ENCODE data around the gene SPATA13. TPM values are rescaled to one million over a fixed set of nuclear protein-coding genes. Genes with fewer than 3 reads are reported as not detected.

The SPATA13 gene
- total RNA-seq, 1 experiment from 2014 or later = 43.0 TPM

GRCh38 chr13:24142453-24142852 is 18.1 kb upstream of the SPATA13 start:
- ATAC-seq (no peak), DNase-seq (no peak)
- no peaks in the 10 kb centered on the region for H4K20me1 ChIP-seq (ENCODE audit: low read length)
- H2AFZ ChIP-seq (ENCODE audit: low read length) = no peak overlapping the region
- H3K9me2 ChIP-seq (replicated peaks; ENCODE audit: low read length) = no peaks in the 10 kb centered on the region
- H3K27me3 ChIP-seq (ENCODE audit: low read length) = no peaks in the 10 kb centered on the region
- TF ChIP-seq, protein P1, sequence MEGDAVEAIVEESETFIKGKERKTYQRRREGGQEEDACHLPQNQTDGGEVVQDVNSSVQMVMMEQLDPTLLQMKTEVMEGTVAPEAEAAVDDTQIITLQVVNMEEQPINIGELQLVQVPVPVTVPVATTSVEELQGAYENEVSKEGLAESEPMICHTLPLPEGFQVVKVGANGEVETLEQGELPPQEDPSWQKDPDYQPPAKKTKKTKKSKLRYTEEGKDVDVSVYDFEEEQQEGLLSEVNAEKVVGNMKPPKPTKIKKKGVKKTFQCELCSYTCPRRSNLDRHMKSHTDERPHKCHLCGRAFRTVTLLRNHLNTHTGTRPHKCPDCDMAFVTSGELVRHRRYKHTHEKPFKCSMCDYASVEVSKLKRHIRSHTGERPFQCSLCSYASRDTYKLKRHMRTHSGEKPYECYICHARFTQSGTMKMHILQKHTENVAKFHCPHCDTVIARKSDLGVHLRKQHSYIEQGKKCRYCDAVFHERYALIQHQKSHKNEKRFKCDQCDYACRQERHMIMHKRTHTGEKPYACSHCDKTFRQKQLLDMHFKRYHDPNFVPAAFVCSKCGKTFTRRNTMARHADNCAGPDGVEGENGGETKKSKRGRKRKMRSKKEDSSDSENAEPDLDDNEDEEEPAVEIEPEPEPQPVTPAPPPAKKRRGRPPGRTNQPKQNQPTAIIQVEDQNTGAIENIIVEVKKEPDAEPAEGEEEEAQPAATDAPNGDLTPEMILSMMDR (conservative IDR thresholded peaks at IDR 0.05; ENCODE audit: low read depth, low read length) = no peak
- TF ChIP-seq EZH2phosphoT487 (IDR thresholded peaks at IDR 0.05; ENCODE audit: borderline replicate concordance, low read length) (no peak), EZH2 (IDR thresholded peaks at IDR 0.05; ENCODE audit: low read length, unreplicated experiment) (no peak)
- H3K36me3 ChIP-seq (ENCODE audit: low read depth, low read length) = no peaks in the 10 kb centered on the region
- H3K4me1 ChIP-seq (ENCODE audit: insufficient read depth, low read length) = peaks cover 7% of the 10 kb centered on the region
- intact Hi-C loops (cut with micrococcal nuclease) = no loop called here
- H3K9me3 ChIP-seq (ENCODE audit: low read length) = no peaks in the 10 kb centered on the region
- no peak overlapping the region for H3K4me2 ChIP-seq (ENCODE audit: low read length)
- ChIA-PET CTCF (no interaction called here), POLR2A (ENCODE audit: unreplicated experiment) (no interaction called here)
- no peaks in the 10 kb centered on the region for H3F3A ChIP-seq (ENCODE audit: low read length, unreplicated experiment)
- no TSS peak for BruUV-seq (replicated peaks)
- no peaks in the 10 kb centered on the region for H3K79me2 ChIP-seq (ENCODE audit: low read length)
- H3K27ac ChIP-seq (ENCODE audit: low read length) = no peak overlapping the region
- no peak overlapping the region for H3K9ac ChIP-seq (ENCODE audit: low read length)
- no peak overlapping the region for H3K4me3 ChIP-seq (ENCODE audit: low read length)

DNA sequence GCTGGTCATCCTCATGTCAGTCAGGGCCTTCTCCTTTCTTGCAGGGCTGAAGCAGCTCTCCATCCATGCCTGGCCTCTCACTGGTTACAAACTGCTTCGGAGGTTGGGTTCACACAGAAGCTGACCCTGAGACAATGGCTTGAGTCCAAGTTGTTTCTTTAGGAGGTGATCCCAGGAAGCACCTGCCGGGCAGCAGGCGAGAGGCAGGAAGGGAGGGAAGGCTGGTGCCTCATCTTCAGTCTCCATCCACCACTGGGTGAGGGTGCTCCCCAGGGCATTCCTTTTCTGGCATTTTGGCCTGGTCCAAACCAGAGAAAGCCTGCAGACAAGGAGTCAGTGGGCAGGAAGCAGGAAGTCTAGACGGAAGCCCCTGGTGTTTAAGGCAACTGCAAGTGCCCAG is 17.6 kb upstream of the SPATA13 start:
- BruUV-seq (replicated peaks) = no TSS peak
- peaks cover 12% of the 10 kb centered on the region for H3K4me1 ChIP-seq (ENCODE audit: insufficient read depth, low read length)
- DNase-seq (no peak), ATAC-seq (no peak)
- H3K9me2 ChIP-seq (replicated peaks; ENCODE audit: low read length) = no peaks in the 10 kb centered on the region
- CTCF ChIA-PET = no interaction called here
- H3K27ac ChIP-seq (ENCODE audit: low read length) = no peak overlapping the region
- no peak overlapping the region for H3K4me3 ChIP-seq (ENCODE audit: low read length)
- H3K9me3 ChIP-seq (ENCODE audit: low read length) = no peaks in the 10 kb centered on the region
- no peak for TF ChIP-seq EZH2phosphoT487 (IDR thresholded peaks at IDR 0.05; ENCODE audit: borderline replicate concordance, low read length)
- TF ChIP-seq, protein P1 (conservative IDR thresholded peaks at IDR 0.05; ENCODE audit: low read depth, low read length) = no peak
- no peak for TF ChIP-seq EZH2 (IDR thresholded peaks at IDR 0.05; ENCODE audit: low read length, unreplicated experiment)
- H3F3A ChIP-seq (ENCODE audit: low read length, unreplicated experiment) = no peaks in the 10 kb centered on the region
- POLR2A ChIA-PET (ENCODE audit: unreplicated experiment) = no interaction called here
- H3K9ac ChIP-seq (ENCODE audit: low read length) = no peak overlapping the region
- no peak overlapping the region for H3K4me2 ChIP-seq (ENCODE audit: low read length)
- no peaks in the 10 kb centered on the region for H4K20me1 ChIP-seq (ENCODE audit: low read length)
- H3K27me3 ChIP-seq (ENCODE audit: low read length) = no peaks in the 10 kb centered on the region
- intact Hi-C loops (cut with micrococcal nuclease) = no loop called here
- no peak overlapping the region for H2AFZ ChIP-seq (ENCODE audit: low read length)
- no peaks in the 10 kb centered on the region for H3K36me3 ChIP-seq (ENCODE audit: low read depth, low read length)
- no peaks in the 10 kb centered on the region for H3K79me2 ChIP-seq (ENCODE audit: low read length)

- no peak for DNase-seq
- Histone ChIP-seq H3F3A (ENCODE audit: low read length, unreplicated experiment) (no peaks in the 10 kb centered on the region), H3K9ac (ENCODE audit: low read length) (no peak overlapping the region), H2AFZ (ENCODE audit: low read length) (no peak overlapping the region), H3K79me2 (ENCODE audit: low read length) (no peaks in the 10 kb centered on the region), H3K27ac (ENCODE audit: low read length) (no peak overlapping the region), H3K4me3 (ENCODE audit: low read length) (no peak overlapping the region), H3K4me2 (ENCODE audit: low read length) (no peak overlapping the region), H4K20me1 (ENCODE audit: low read length) (no peaks in the 10 kb centered on the region), H3K4me1 (ENCODE audit: insufficient read depth, low read length) (peaks cover 32% of the 10 kb centered on the region), H3K27me3 (ENCODE audit: low read length) (no peaks in the 10 kb centered on the region), H3K36me3 (ENCODE audit: low read depth, low read length) (no peaks in the 10 kb centered on the region), H3K9me2 (replicated peaks; ENCODE audit: low read length) (no peaks in the 10 kb centered on the region), H3K9me3 (ENCODE audit: low read length) (no peaks in the 10 kb centered on the region)
- TF ChIP-seq EZH2 (IDR thresholded peaks at IDR 0.05; ENCODE audit: low read length, unreplicated experiment) (no peak), EZH2phosphoT487 (IDR thresholded peaks at IDR 0.05; ENCODE audit: borderline replicate concordance, low read length) (no peak)
- TF ChIP-seq, protein P1 (conservative IDR thresholded peaks at IDR 0.05; ENCODE audit: low read depth, low read length) = no peak
- POLR2A ChIA-PET (ENCODE audit: unreplicated experiment) = no interaction called here
- no peak for ATAC-seq
- CTCF ChIA-PET = no interaction called here
- intact Hi-C loops (cut with micrococcal nuclease) = no loop called here
- no TSS peak for BruUV-seq (replicated peaks)
Measured at GRCh38 chr13:24145240-24145639, 15.3 kb upstream of the SPATA13 start.

All from PC-3 (cell line).